Measurements from ENCODE around the gene PKP2. TPM values are rescaled to one million over a fixed set of nuclear protein-coding genes. Genes with fewer than 3 reads are reported as not detected.
"Not testable (repeated sequence)": the region's sequence is repeated elsewhere in the genome, so short reads cannot be mapped to it uniquely, and the experiment has no call there.

PKP2 gene
- total RNA-seq, 1 experiment from 2014 or later: 5.3 TPM

- POLR2A ChIA-PET (ENCODE audit: low non-redundant PET): no interaction called here
- H3K36me3 ChIP-seq (ENCODE audit: insufficient read depth, low read length, poor library complexity, severe bottlenecking): no peaks in the 10 kb centered on the region
- TF ChIP-seq EZH2 (IDR thresholded peaks at IDR 0.05; ENCODE audit: borderline replicate concordance, low read depth, low read length, poor library complexity, severe bottlenecking): no peak
- TF ChIP-seq, protein P1, sequence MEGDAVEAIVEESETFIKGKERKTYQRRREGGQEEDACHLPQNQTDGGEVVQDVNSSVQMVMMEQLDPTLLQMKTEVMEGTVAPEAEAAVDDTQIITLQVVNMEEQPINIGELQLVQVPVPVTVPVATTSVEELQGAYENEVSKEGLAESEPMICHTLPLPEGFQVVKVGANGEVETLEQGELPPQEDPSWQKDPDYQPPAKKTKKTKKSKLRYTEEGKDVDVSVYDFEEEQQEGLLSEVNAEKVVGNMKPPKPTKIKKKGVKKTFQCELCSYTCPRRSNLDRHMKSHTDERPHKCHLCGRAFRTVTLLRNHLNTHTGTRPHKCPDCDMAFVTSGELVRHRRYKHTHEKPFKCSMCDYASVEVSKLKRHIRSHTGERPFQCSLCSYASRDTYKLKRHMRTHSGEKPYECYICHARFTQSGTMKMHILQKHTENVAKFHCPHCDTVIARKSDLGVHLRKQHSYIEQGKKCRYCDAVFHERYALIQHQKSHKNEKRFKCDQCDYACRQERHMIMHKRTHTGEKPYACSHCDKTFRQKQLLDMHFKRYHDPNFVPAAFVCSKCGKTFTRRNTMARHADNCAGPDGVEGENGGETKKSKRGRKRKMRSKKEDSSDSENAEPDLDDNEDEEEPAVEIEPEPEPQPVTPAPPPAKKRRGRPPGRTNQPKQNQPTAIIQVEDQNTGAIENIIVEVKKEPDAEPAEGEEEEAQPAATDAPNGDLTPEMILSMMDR (conservative IDR thresholded peaks at IDR 0.05; ENCODE audit: low read depth, low read length): no peak
- DNase-seq (ENCODE audit: low spot score): no peak
- no peaks in the 10 kb centered on the region for H3K9me3 ChIP-seq (ENCODE audit: low read depth, low read length, poor library complexity, severe bottlenecking)
- no peak overlapping the region for H3K4me3 ChIP-seq (ENCODE audit: low read depth, low read length, poor library complexity, severe bottlenecking)
- no TSS peak for BruUV-seq (replicated peaks)
- no peaks in the 10 kb centered on the region for H3K27me3 ChIP-seq (replicated peaks; ENCODE audit: insufficient read depth, low read depth, low read length, poor library complexity)
- intact Hi-C loops (cut with micrococcal nuclease; ENCODE audit: unreplicated experiment): no loop called here
- H3K4me1 ChIP-seq (ENCODE audit: insufficient read depth, low read length, poor library complexity, severe bottlenecking): no peaks in the 10 kb centered on the region
- no peak overlapping the region for H3K27ac ChIP-seq (ENCODE audit: low read depth, low read length, poor library complexity, severe bottlenecking)
- CTCF ChIA-PET: no interaction called here
Observed at GRCh38 chr12:32874975-32875374, 21.6 kb downstream of the PKP2 start.

- no TSS peak for BruUV-seq (replicated peaks)
- Histone ChIP-seq H3K4me3 (ENCODE audit: low read depth, low read length, poor library complexity, severe bottlenecking) (no peak overlapping the region), H3K27me3 (replicated peaks; ENCODE audit: insufficient read depth, low read depth, low read length, poor library complexity) (no peaks in the 10 kb centered on the region), H3K36me3 (ENCODE audit: insufficient read depth, low read length, poor library complexity, severe bottlenecking) (no peaks in the 10 kb centered on the region), H3K27ac (ENCODE audit: low read depth, low read length, poor library complexity, severe bottlenecking) (no peak overlapping the region), H3K9me3 (ENCODE audit: low read depth, low read length, poor library complexity, severe bottlenecking) (no peaks in the 10 kb centered on the region), H3K4me1 (ENCODE audit: insufficient read depth, low read length, poor library complexity, severe bottlenecking) (no peaks in the 10 kb centered on the region)
- no peak for TF ChIP-seq EZH2 (IDR thresholded peaks at IDR 0.05; ENCODE audit: borderline replicate concordance, low read depth, low read length, poor library complexity, severe bottlenecking)
- TF ChIP-seq, protein P1 (conservative IDR thresholded peaks at IDR 0.05; ENCODE audit: low read depth, low read length): no peak
- no peak for DNase-seq (ENCODE audit: low spot score)
- CTCF ChIA-PET: no interaction called here
- POLR2A ChIA-PET (ENCODE audit: low non-redundant PET): no interaction called here
- intact Hi-C loops (cut with micrococcal nuclease; ENCODE audit: unreplicated experiment): no loop called here
Observed at GRCh38 chr12:32874078-32874477, 22.5 kb downstream of the PKP2 start.

- H3K27ac ChIP-seq (ENCODE audit: low read depth, low read length, poor library complexity, severe bottlenecking); intact Hi-C loops (cut with micrococcal nuclease; ENCODE audit: unreplicated experiment); H3K36me3 ChIP-seq (ENCODE audit: insufficient read depth, low read length, poor library complexity, severe bottlenecking); H3K9me3 ChIP-seq (ENCODE audit: low read depth, low read length, poor library complexity, severe bottlenecking); H3K27me3 ChIP-seq (replicated peaks; ENCODE audit: insufficient read depth, low read depth, low read length, poor library complexity); H3K4me1 ChIP-seq (ENCODE audit: insufficient read depth, low read length, poor library complexity, severe bottlenecking); CTCF ChIA-PET; DNase-seq (ENCODE audit: low spot score); BruUV-seq (replicated peaks); POLR2A ChIA-PET (ENCODE audit: low non-redundant PET); H3K4me3 ChIP-seq (ENCODE audit: low read depth, low read length, poor library complexity, severe bottlenecking): not testable (repeated sequence)
Observed at GRCh38 chr12:32872416-32872815, 24.2 kb downstream of the PKP2 start.

- no peak overlapping the region for H3K4me3 ChIP-seq (ENCODE audit: low read depth, low read length, poor library complexity, severe bottlenecking)
- TF ChIP-seq EZH2 (IDR thresholded peaks at IDR 0.05; ENCODE audit: borderline replicate concordance, low read depth, low read length, poor library complexity, severe bottlenecking): no peak
- TF ChIP-seq, protein P1 (conservative IDR thresholded peaks at IDR 0.05; ENCODE audit: low read depth, low read length): no peak
- intact Hi-C loops (cut with micrococcal nuclease; ENCODE audit: unreplicated experiment): no loop called here
- DNase-seq (ENCODE audit: low spot score): no peak
- no peaks in the 10 kb centered on the region for H3K4me1 ChIP-seq (ENCODE audit: insufficient read depth, low read length, poor library complexity, severe bottlenecking)
- no peak overlapping the region for H3K27ac ChIP-seq (ENCODE audit: low read depth, low read length, poor library complexity, severe bottlenecking)
- ChIA-PET CTCF (no interaction called here), POLR2A (ENCODE audit: low non-redundant PET) (no interaction called here)
- H3K9me3 ChIP-seq (ENCODE audit: low read depth, low read length, poor library complexity, severe bottlenecking): no peaks in the 10 kb centered on the region
- BruUV-seq (replicated peaks): no TSS peak
- H3K36me3 ChIP-seq (ENCODE audit: insufficient read depth, low read length, poor library complexity, severe bottlenecking): no peaks in the 10 kb centered on the region
- no peaks in the 10 kb centered on the region for H3K27me3 ChIP-seq (replicated peaks; ENCODE audit: insufficient read depth, low read depth, low read length, poor library complexity)
Observed at GRCh38 chr12:32870716-32871115, 25.9 kb downstream of the PKP2 start.
